C4-2B (cell line): ENCODE measurements around the gene ANKRD12.

Source experiments
- H3K27ac ChIP-seq: fragments of 450-650 bp; 2 replicates; pipeline ENCODE4 v1.5.1; 2017
- ZFX ChIP-seq: fragments of 450-650 bp; IDR thresholded peaks from 2 replicates; pipeline ENCODE4 v1.6.1; 2017
- TF ChIP-seq, protein P1 (sequence below): fragments of 450-650 bp; conservative IDR thresholded peaks from 2 replicates; pipeline ENCODE4 v1.5.1; 2017; ENCODE audit warnings: mild to moderate bottlenecking

ANKRD12 gene

DNA sequence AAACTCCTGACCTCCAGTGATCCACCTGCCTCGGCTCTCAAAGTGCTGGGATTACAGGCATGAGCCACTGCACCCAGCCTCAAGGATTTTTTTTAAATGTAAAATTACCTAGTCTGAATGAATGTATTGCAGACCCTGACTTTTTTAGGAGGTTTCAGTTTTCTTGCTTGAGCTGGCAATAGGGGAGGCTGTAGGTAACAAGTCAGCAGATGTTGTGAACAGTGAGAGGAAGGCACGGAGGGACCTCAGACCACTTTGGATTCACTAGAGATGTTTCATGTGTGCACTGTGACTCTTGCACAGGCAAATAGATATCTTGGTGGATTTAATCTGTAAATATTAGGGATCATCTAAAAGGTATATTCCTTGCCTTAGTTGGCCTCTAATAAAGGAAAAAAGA, 27.7 kb upstream of the ANKRD12 start:
- no peak overlapping the region for H3K27ac ChIP-seq
- TF ChIP-seq ZFX = no peak
- TF ChIP-seq, protein P1, sequence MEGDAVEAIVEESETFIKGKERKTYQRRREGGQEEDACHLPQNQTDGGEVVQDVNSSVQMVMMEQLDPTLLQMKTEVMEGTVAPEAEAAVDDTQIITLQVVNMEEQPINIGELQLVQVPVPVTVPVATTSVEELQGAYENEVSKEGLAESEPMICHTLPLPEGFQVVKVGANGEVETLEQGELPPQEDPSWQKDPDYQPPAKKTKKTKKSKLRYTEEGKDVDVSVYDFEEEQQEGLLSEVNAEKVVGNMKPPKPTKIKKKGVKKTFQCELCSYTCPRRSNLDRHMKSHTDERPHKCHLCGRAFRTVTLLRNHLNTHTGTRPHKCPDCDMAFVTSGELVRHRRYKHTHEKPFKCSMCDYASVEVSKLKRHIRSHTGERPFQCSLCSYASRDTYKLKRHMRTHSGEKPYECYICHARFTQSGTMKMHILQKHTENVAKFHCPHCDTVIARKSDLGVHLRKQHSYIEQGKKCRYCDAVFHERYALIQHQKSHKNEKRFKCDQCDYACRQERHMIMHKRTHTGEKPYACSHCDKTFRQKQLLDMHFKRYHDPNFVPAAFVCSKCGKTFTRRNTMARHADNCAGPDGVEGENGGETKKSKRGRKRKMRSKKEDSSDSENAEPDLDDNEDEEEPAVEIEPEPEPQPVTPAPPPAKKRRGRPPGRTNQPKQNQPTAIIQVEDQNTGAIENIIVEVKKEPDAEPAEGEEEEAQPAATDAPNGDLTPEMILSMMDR = no peak

DNA sequence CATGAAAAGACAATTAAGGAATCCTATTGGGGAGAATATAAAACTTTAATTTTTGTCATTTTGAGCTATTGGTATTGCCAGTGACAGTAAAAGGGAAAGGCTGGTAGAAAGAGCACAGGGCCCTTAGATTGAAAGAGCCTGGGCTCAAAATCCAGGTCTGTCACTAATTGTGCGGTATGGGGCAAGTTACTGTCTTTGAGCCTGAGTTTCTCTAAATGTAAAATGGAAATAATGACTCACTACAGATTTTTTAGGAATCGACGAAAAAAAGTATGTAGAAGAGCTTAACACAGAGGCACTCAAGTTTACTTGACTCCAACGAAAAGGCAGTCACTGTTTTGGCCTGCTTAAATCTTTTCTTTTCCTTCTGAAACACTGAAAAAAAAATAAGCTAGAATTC, 27.1 kb upstream of the ANKRD12 start:
- TF ChIP-seq, protein P1 = no peak
- no peak for TF ChIP-seq ZFX
- no peak overlapping the region for H3K27ac ChIP-seq

- H3K27ac ChIP-seq = no peak overlapping the region
- no peak for TF ChIP-seq ZFX
- TF ChIP-seq, protein P1 = no peak
Observed at GRCh38 chr18:9113468-9114149, 23.0 kb upstream of the ANKRD12 start.

DNA sequence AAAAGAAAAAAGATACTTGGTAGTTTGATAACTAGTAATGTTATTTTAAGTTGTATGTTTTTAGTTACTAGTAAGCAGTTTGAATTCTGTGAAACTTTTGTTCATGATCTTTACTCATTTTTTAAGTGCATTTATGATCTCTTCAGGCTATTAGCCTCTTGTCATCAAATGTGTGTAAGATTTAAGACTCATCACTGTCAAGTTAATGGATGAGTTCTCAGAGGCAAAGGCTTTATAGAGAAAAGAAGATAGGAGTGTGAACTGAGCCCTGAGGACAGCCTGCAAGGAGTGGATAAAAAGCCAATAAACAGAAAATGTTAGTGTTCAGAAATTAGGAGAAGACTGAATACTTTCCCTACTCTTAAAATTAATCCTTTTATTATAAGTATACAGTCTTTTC, 20.6 kb upstream of the ANKRD12 start:
- no peak overlapping the region for H3K27ac ChIP-seq
- no peak for TF ChIP-seq ZFX
- TF ChIP-seq, protein P1 = no peak

GRCh38 chr18:9117980-9118841, 18.4 kb upstream of the ANKRD12 start:
- TF ChIP-seq, protein P1 = no peak
- no peak for TF ChIP-seq ZFX
- H3K27ac ChIP-seq = no peak overlapping the region

DNA sequence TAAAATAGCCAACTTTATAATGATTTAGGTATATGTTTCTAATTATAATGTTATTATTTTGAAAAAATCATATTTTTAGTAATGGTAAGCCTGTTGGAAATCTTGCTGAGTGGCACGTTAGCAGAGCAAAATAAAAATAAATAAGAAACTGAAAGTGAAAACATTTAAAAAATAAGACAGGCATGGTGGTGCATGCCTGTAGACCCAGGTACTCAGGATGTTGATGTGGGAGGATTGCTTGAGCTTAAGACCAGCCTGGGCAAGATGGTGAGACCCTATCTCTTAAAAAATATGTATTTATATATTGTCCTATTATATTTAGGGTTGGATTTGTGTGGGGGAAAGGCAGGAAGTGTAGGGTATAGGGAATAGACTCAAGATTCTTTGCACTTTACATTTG, 15.8 kb upstream of the ANKRD12 start:
- TF ChIP-seq ZFX = no peak
- TF ChIP-seq, protein P1 = no peak
- H3K27ac ChIP-seq = no peak overlapping the region

DNA sequence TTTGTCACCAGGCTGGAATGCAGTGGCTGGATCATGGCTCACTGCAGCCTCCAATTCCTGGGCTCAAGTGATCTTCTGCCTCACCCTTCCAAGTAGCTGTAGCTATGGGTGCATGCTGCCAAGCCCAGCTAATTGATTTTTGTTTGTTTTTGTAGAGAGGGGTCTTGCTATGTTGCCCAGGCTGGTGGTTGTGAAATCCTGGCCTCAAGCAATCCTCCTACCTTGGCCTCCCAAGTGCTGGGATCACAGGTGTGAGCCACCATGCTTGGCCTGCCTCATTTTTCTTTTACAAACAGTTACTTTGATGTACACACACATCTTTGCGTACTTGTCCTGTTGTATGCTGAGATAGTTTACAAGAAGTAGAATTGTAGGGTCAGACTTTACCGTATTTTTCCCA, 13.1 kb upstream of the ANKRD12 start:
- TF ChIP-seq ZFX = no peak
- TF ChIP-seq, protein P1 = no peak
- no peak overlapping the region for H3K27ac ChIP-seq
